Stimulated activated memory B cell treated with anti-CD40 and anti-IgM and Interleukin-4, amounts not matched to agents 10 μg/mL and 1 μg/mL and 100 μg/mL, for 72 hours (primary cell): Measurements from ENCODE around the gene MT1M.
A peak's percentile ranks its signal among the peaks of the same experiment; 100 is the strongest.
"Not testable (repeated sequence)": the region's sequence is repeated elsewhere in the genome, so short reads cannot be mapped to it uniquely, and the experiment has no call there.

ENCODE experiments used
- ATAC-seq: fragments of 150-1000 bp; cut with Tn5 transposase; 2 replicates; pipeline ENCODE4 v1.10.0; 2021
- H3K27ac Mint-ChIP-seq: one replicate; pipeline ENCODE4 v1.8.0; 2022; ENCODE audit warnings: mild to moderate bottlenecking, mixed read lengths
- H3K27me3 Mint-ChIP-seq: one replicate; pipeline ENCODE4 v1.8.0; 2022; ENCODE audit warnings: mixed read lengths
- H3K36me3 Mint-ChIP-seq: one replicate; pipeline ENCODE4 v1.8.0; 2022; ENCODE audit warnings: mixed read lengths
- H3K4me1 Mint-ChIP-seq: one replicate; pipeline ENCODE4 v1.8.0; 2022; ENCODE audit warnings: mixed read lengths
- H3K4me3 Mint-ChIP-seq: one replicate; pipeline ENCODE4 v1.8.0; 2022; ENCODE audit warnings: mild to moderate bottlenecking, moderate library complexity, mixed read lengths
- H3K9me3 Mint-ChIP-seq: one replicate; pipeline ENCODE4 v1.8.0; 2022; ENCODE audit warnings: mixed read lengths

Gene MT1M

DNA sequence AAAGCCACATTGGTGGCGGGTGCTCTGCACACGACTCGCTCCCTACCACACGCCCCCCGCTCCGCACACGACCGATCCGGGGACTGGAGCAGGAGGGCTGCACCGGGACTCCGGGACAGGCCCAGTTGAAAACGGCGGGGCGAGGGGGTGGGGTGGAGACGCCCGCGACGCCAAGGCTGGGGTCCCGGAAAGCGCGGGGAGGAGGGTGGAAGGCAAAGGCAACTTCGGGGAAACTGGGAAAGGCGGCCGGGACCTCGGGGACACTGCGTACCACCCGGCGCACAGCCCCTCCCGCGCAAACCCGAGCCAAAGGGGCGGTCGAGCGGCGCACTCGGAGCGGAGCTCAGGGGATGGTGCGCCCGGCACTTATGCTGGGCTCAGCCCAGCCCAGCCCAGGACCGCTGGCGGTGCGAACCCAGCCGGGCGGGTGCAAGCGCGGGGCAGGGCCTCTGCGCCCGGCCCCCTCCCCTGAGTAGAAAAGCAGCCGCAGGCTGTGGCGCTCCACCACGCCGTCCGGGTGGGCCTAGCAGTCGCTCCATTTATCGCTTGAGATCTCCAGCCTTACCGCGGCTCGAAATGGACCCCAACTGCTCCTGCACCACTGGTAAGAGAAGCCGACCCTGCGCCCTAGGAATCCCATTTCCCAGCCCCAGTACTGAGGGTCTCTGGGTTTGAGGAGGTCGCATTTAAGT, at the start of gene MT1M:
MT1M (plus strand) TSS at position 504 of the 692 bp plus-strand sequence; CDS start at position 577, 73 bp downstream.
- H3K9me3 Mint-ChIP-seq, result no peaks in the 10 kb centered on the region
- peaks cover 60% of the 10 kb centered on the region for H3K27me3 Mint-ChIP-seq
- ATAC-seq, result no peak

DNA sequence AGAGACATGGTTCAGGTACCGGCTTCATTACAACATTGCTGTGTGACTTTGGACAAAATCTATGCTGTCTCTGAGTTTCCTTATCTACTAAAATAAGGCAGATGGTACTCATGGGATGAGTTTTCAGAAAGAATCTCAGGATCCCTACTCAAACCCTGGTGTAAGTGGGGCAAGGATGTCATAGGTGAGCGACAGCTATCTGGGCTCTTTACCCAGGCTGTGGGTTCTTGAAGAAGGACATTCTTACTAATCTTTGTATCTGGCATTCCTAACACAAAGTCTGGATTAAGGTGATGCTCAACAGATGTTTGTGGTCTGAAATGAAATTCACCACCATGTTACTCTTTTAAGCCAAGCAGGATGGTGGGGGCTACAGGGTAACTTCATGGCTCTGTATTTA, 49.5 kb upstream of the MT1M start:
- ATAC-seq, H3K9me3 Mint-ChIP-seq, H3K36me3 Mint-ChIP-seq, H3K27ac Mint-ChIP-seq, H3K4me3 Mint-ChIP-seq, H3K4me1 Mint-ChIP-seq: not testable (repeated sequence)
- H3K27me3 Mint-ChIP-seq, result peaks cover 50% of the 10 kb centered on the region

More for the DNA sequence above, at the start of gene MT1M:
- H3K36me3 Mint-ChIP-seq, result no peaks in the 10 kb centered on the region
- peak within 1 kb of the TSS; percentile 57 for H3K4me3 Mint-ChIP-seq
- peaks cover 49% of the 10 kb centered on the region for H3K4me1 Mint-ChIP-seq
- peak within 1 kb of the TSS; percentile 21 for H3K27ac Mint-ChIP-seq

DNA sequence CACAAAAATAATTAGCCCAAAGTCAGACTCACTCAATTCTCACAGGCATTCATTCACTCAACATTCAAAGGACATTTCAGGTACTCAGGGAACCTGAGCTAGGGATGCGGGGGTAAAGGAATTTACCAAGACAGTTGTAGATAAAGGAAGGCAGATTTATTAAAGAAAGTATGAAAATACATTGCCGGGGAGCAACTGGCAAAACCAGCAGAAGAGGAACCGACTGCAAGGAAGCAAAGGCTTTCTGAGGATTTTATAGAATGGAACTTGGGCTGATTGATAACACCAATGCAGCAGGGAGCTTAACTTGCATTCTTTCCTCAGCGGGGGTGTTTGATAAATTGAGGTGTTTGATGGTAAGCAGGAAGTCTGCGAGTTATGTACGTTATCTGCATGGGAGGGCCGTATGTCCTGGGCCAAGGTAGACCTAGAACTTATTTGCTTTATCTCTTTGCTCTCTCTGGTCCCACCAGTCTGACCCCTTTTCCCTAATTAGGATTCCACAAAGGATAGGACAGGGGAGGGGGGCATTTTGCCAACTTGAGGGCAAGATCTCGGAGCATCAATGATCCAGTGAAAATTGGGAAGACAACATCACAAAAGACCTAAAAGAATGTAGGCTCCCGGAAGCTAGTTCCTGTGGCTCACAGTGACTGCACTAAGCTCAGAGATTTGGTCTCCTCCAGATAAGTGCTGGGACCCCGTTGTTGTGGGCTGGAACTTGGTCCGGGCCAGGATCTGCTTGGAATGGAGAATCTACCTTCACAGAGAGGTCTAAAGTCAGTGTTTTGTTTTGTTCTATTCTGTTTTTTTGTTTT, 48.9 kb upstream of the MT1M start:
- H3K4me3 Mint-ChIP-seq, result no peak overlapping the region
- peaks cover 56% of the 10 kb centered on the region for H3K27me3 Mint-ChIP-seq
- H3K4me1 Mint-ChIP-seq, result peaks cover under 1% of the 10 kb centered on the region
- no peaks in the 10 kb centered on the region for H3K36me3 Mint-ChIP-seq
- no peak for ATAC-seq
- H3K27ac Mint-ChIP-seq, result no peak overlapping the region
- H3K9me3 Mint-ChIP-seq, result no peaks in the 10 kb centered on the region

DNA sequence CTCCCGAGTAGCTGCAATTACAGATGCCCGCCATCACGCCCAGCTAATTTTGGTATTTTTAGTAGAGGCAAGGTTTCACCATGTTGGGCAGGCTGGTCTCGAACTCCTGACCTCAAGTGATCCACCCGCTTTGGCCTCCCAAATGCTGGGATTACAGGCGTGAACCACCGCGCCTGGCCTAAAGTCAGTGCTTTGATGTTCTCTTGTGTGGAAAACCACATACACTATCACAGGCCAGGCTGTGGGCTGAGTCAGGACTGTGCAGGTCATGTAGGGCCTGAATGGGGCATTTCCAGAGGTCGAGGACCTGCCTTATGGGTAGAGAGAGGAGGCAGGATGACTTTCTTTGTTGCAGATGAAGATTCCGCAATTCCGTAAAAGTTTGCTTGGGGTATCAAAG, 48.2 kb upstream of the MT1M start:
- Mint-ChIP-seq H3K27ac (no peak overlapping the region), H3K27me3 (peaks cover 63% of the 10 kb centered on the region), H3K36me3 (no peaks in the 10 kb centered on the region), H3K4me1 (peaks cover 6% of the 10 kb centered on the region), H3K9me3 (no peaks in the 10 kb centered on the region), H3K4me3 (no peak overlapping the region)
- no peak for ATAC-seq

DNA sequence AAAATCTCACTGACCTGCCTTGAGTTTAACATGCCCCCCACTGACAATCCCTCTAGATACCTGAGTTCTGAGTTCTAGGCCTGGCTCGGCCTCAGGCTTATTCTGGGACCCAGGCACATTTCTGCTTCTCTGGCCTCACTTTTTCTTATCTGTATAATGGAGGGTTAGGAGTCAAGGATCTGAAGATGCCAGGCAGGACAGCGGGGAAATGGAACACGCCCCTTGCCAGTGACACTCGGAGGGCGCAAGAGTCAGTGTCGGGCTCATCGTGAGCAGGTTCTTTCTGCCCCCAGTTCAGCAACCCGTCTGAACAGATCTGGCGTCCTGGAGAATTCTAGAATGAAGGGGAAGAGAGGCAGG, 43.7 kb upstream of the MT1M start:
- no peak overlapping the region for H3K27ac Mint-ChIP-seq
- H3K9me3 Mint-ChIP-seq, result no peaks in the 10 kb centered on the region
- peaks cover 17% of the 10 kb centered on the region for H3K4me1 Mint-ChIP-seq
- no peaks in the 10 kb centered on the region for H3K36me3 Mint-ChIP-seq
- peaks cover 60% of the 10 kb centered on the region for H3K27me3 Mint-ChIP-seq
- ATAC-seq, result no peak
- H3K4me3 Mint-ChIP-seq, result peak overlapping the region; percentile 74

DNA sequence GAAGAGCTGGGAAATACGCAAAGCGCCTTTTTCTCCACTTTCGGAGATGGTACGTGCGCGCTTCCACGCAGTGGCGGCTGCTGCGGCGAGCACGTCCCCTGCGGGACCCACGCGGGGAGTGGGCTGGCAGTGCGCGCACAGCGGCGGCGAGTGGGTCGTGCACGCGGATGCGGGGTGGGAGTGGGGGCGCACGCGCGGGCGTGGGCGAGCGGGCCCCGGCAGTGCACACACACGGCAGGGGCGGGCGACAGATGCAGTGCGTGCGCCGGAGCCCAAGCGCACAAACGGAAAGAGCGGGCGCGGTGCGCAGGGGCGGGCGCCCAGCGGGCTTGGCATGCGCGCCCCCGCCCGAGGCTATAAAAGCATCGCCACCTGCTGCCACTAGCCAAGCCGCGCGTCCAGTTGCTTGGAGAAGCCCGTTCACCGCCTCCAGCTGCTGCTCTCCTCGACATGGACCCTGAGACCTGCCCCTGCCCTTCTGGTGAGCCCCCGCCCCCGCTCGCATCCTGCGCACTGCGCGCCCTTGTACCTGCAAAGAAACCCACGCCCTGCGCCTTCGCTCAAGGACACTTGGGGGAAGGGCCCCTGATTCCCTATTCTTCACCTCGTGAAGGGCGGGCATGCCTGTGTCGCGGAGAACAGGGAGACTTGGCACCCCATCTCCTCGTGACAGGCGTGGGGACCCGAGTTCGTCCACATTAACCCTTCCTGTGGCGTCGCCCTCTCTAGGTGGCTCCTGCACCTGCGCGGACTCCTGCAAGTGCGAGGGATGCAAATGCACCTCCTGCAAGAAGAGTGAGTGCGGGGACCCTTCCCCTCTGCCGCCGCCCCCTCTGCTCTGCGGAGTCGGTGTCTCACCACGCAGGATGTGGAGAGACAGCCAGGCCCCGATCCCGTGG, 43.1 kb upstream of the MT1M start, which contains the start of gene MT3:
MT3 (plus strand) TSS at position 388 of the 899 bp plus-strand sequence; CDS start at position 451, 63 bp downstream.
- Mint-ChIP-seq H3K27ac (no peak within 1 kb of the TSS), H3K9me3 (peaks cover 2% of the 10 kb centered on the region), H3K4me1 (peaks cover 17% of the 10 kb centered on the region), H3K36me3 (no peaks in the 10 kb centered on the region), H3K27me3 (peaks cover 53% of the 10 kb centered on the region), H3K4me3 (peak within 1 kb of the TSS; percentile 74)
- ATAC-seq, result no peak

DNA sequence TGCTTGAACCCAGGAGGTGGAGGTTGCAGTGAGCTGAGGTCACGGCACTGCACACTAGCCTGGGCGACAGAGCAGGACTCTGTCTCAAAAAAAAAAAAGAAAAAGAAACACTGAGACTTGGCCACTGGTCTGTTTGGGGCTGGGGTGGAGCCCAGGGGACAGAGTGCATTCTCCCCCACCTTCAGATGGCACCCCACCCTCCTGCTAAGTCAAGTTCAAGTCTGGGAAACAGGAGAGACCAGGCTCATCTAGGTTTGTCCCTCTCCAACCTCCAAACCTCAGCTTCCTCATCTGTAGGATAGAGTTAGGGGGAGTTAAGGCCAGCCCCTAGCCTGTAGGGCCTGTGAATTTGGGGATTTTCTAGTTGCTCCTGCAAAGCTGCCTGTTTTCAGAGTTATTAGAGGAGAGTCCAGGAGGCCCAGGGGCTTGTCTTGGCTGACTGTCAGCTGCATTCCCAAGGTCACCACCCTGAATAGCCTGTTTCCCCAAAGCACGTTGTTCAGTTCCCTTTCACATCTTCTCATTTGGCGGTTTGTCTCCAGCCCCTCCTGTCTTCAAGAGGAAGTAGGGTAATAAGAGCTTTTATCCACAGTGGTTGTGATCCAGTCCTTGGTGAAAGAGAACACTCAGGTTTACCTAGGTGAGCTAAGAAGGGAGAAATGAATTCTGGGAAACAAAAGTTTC, 40.9 kb upstream of the MT1M start:
- H3K4me1 Mint-ChIP-seq, result peaks cover 17% of the 10 kb centered on the region
- H3K27ac Mint-ChIP-seq, result no peak overlapping the region
- peaks cover 2% of the 10 kb centered on the region for H3K9me3 Mint-ChIP-seq
- no peaks in the 10 kb centered on the region for H3K36me3 Mint-ChIP-seq
- ATAC-seq, result no peak
- H3K27me3 Mint-ChIP-seq, result peaks cover 42% of the 10 kb centered on the region
- H3K4me3 Mint-ChIP-seq, result no peak overlapping the region

DNA sequence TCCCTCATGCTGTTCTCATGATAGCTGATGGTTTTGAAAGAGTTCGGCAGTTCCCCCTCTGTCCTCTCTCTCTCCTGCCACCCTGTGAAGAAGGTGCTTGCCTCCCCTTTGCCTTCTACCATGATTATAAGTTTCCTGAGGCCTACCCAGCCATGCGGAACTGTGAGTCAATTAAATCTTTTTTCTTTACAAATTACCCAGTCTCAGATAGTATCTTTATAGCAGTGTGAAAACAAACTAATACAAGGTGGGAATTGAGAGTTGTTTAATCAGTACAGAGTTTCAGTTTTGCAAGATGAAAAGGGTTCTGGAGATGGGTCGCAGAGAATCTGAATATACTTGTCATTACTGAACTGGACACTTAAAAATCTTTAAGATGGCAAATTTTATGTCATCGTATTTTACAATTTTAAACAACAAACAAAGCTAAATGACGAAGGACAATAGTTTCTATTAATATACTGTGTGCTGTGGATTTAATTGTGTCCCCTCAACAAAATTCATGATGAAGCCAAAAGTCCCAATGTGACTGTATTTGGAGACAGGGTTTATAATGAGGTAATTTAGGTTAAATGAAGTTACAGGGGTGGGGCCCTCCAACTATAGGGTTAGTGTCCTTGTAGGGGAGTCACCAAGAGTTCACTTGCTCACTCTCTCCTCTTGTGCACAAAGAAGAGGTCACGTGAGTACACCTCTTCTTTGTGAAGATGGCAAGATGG, 38.7 kb upstream of the MT1M start:
- no peak overlapping the region for H3K4me3 Mint-ChIP-seq
- no peaks in the 10 kb centered on the region for H3K36me3 Mint-ChIP-seq
- H3K27me3 Mint-ChIP-seq, result peaks cover 47% of the 10 kb centered on the region
- no peak overlapping the region for H3K27ac Mint-ChIP-seq
- H3K9me3 Mint-ChIP-seq, result peaks cover 10% of the 10 kb centered on the region
- H3K4me1 Mint-ChIP-seq, result peaks cover 15% of the 10 kb centered on the region
- ATAC-seq, result no peak

DNA sequence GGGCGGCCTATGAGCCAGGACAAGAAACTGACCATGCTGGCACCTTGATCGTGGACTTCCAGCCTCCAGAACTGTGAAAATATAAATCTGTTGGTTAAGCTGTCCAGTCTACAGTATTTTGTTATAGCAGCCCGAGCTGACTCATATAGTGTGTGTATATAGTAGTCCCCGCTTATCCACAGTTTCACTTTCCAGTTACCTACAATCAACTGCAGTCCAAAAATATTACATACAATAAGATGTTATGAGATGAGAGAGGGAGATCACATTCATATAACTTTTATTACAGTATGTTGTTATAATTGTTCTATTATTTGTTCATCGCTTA, 38.2 kb upstream of the MT1M start:
- H3K4me3 Mint-ChIP-seq, result no peak overlapping the region
- no peak overlapping the region for H3K27ac Mint-ChIP-seq
- no peaks in the 10 kb centered on the region for H3K36me3 Mint-ChIP-seq
- peaks cover 10% of the 10 kb centered on the region for H3K9me3 Mint-ChIP-seq
- peaks cover 43% of the 10 kb centered on the region for H3K27me3 Mint-ChIP-seq
- peaks cover 11% of the 10 kb centered on the region for H3K4me1 Mint-ChIP-seq
- ATAC-seq, result no peak

DNA sequence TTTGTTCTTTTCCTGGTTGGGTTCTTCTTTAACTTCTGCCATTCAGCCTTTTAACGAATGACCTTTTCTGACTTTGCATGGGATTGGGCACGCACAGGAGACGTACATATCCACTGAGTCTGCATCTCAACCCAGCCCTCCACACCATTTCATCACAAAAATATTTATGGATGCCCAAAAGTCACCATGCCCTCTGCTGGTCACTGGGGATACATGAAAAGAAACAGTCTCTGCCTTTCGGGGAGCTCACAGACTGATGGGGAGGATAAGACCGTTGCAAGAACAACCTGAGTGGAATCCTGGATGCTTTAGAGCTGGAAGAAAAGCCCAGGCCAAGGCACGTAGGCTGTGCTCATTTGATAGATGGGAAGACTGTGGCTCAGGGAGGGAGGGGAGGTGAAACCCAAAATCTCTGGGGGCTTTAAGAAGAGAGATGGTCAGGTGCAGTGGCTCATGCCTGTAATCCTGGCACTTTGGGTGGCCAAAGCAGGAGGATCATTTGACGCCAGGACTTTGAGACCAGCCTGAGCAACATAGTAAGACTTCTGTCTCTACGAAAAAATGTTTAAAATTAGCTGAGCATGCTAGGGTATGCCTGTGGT, 32.0 kb upstream of the MT1M start:
- H3K4me3 Mint-ChIP-seq, result no peak overlapping the region
- H3K27ac Mint-ChIP-seq, result no peak overlapping the region
- peaks cover 36% of the 10 kb centered on the region for H3K27me3 Mint-ChIP-seq
- ATAC-seq, result no peak
- no peaks in the 10 kb centered on the region for H3K36me3 Mint-ChIP-seq
- H3K4me1 Mint-ChIP-seq, result peaks cover 6% of the 10 kb centered on the region
- peaks cover 8% of the 10 kb centered on the region for H3K9me3 Mint-ChIP-seq

DNA sequence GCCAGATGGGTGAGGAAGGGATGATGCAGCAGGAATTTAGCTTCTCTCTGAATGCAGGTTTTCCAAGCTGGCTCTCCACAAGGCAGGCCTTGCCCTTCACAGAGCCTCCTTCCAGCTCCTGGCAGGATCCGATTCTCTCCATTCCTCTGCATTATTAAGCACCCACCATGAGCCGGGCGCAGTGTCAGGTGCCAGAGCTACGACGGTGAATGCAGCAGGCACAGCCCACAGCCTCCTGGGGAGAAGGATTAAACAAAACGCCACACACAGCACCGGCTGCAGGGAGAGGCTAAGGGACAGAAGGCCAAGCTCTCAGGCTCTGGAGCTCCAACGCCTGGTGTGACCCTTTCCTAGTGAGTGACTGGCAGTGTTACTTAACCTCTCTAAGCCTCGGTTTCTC, 31.1 kb upstream of the MT1M start:
- no peak for ATAC-seq
- Mint-ChIP-seq H3K9me3 (peaks cover 8% of the 10 kb centered on the region), H3K4me1 (peaks cover 6% of the 10 kb centered on the region), H3K4me3 (no peak overlapping the region), H3K27ac (no peak overlapping the region), H3K36me3 (no peaks in the 10 kb centered on the region), H3K27me3 (peaks cover 36% of the 10 kb centered on the region)

DNA sequence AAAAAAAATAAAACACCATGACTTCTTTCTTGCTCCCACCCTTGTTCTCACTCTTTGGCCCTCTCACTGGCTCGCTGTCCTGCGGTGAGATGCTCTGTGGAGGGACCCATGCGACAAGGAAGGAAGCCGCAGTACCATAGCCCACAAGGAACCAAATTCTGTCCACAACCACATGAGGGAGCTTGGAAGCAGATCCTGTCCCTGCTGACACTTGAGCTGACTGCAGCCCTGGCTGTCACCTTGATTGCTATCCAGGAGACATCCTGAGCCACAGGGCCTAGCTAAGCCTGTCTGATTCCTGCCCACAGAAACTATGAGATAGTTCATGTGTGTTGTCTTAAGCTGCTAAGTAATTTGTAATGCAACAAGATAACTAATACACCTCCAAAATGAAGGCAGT, 28.9 kb upstream of the MT1M start:
- Mint-ChIP-seq H3K36me3 (no peaks in the 10 kb centered on the region), H3K4me3 (no peak overlapping the region), H3K27ac (no peak overlapping the region), H3K27me3 (peaks cover 19% of the 10 kb centered on the region), H3K4me1 (peaks cover 18% of the 10 kb centered on the region), H3K9me3 (no peaks in the 10 kb centered on the region)
- ATAC-seq, result no peak

DNA sequence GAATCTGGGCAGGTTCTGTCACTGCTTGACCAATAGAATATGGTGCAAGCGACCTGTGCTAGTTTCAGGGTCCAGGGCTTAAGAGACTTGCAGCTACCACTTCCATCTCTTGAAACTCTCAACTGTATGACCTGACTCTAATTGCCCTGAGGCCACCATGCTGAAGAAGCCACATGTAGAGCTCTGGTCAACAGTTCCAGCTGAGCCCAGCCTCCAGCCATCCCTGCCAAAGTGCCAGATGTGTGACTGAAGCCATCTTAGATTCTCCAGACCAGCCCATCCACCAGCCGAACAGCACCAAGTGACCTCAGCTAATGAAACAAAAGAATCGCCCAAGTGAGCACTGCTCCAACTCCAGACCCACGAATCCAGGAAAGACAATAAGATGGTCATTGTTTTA, 27.5 kb upstream of the MT1M start:
- Mint-ChIP-seq H3K27ac (no peak overlapping the region), H3K27me3 (peaks cover 15% of the 10 kb centered on the region), H3K9me3 (no peaks in the 10 kb centered on the region), H3K36me3 (no peaks in the 10 kb centered on the region), H3K4me3 (no peak overlapping the region), H3K4me1 (peaks cover 30% of the 10 kb centered on the region)
- no peak for ATAC-seq

DNA sequence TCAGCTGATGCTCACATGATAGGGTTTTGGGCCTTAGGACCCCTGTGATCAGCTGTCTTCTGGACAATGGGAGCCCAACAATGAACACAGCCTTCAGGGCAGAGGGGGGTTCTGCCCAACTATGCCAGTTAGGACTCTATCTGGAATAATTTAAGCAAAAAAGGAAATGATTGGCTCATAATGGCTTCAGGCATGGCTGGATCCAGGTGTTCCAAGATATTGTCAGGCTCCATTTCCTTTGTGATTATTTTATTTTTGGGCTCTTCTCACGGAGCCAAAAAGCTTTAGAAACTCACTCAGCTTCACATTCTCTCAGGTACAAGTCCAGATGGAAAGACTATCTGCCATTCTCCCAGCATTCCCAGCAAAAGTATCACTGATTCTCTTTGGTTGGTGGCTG, 27.0 kb upstream of the MT1M start:
- H3K27ac Mint-ChIP-seq, result no peak overlapping the region
- H3K9me3 Mint-ChIP-seq, result no peaks in the 10 kb centered on the region
- H3K27me3 Mint-ChIP-seq, result peaks cover 10% of the 10 kb centered on the region
- peaks cover 33% of the 10 kb centered on the region for H3K4me1 Mint-ChIP-seq
- no peak for ATAC-seq
- no peaks in the 10 kb centered on the region for H3K36me3 Mint-ChIP-seq
- no peak overlapping the region for H3K4me3 Mint-ChIP-seq
